Measurements from ENCODE around the gene CCR5AS.
A peak's percentile ranks its signal among the peaks of the same experiment; 100 is the strongest.

The CCR5AS gene

DNA sequence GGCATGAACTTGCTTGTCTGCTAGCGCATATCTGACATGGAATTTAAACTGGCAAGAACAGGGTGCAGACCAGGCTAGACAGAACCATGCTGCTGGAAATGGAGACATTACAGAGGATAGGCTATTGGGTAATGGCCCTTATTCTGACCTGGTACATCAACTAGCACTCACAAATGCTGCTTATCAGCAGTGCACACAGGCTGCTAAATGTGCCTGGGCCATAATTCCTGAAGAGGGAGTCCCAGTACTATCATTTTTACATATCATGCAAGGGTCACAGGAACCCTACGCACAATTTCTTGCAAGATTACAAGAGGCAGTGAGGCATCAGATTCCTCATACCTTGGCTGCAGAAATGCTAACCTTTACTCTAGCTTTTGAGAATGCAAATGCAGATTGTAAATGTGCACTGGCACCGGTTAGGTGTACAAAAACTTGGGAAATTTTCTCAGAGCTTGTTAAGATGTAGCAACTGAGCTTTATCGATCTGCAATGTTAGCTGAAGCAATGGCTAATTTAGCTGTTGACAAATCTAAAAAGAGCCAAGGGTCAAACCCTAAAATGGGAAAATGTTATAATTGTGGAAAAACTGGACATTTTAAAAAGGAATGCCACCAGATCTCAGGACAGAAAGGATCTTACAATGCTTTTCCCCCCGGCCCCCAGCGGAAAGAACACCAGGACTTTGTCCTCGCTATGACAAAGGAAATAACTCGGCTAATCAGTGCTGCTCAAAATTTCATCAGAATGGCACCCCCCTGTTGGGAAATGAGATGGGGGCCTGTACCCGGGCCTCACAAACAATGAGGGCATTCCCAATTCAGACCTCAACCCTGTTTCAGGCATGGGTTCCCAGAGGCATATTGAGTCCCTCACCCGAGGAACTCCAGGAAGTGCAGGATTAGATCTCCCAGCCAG, 21.3 kb upstream of the CCR5AS start:
- Histone ChIP-seq H4K5ac (ENCODE audit: insufficient read length, low read depth, low read length) (no peak overlapping the region), H4K91ac (ENCODE audit: insufficient read length, low read depth, low read length) (no peak overlapping the region)

More for the DNA sequence above, 21.3 kb upstream of the CCR5AS start:
- Histone ChIP-seq H4K8ac (replicated peaks; ENCODE audit: insufficient read length, low read depth, low read length) (no peak overlapping the region), H2BK120ac (ENCODE audit: low read depth, low read length, poor library complexity, severe bottlenecking) (no peak overlapping the region), H3K79me1 (ENCODE audit: insufficient read depth, low read depth, low read length, poor library complexity, severe bottlenecking) (no peaks in the 10 kb centered on the region), H3K4me1 (ENCODE audit: insufficient read depth, low read length) (no peaks in the 10 kb centered on the region; the same call in 1 of the 2 replicates), H3K79me2 (ENCODE audit: insufficient read depth, low read length) (no peaks in the 10 kb centered on the region), H3K56ac (ENCODE audit: insufficient read length, low read depth, low read length) (no peak overlapping the region), H3K4ac (ENCODE audit: low read depth, low read length) (no peak overlapping the region), H2BK15ac (ENCODE audit: low read depth, low read length) (no peak overlapping the region), H3K27me3 (ENCODE audit: insufficient read depth, low read length) (no peaks in the 10 kb centered on the region), H3T11ph (ENCODE audit: low read length) (no peak overlapping the region), H3K9me3 (ENCODE audit: control insufficient read depth, low read depth, low read length) (no peaks in the 10 kb centered on the region), H3K4me2 (ENCODE audit: insufficient read depth, insufficient read length, low read length) (no peak overlapping the region), H2AFZ (ENCODE audit: low read length) (no peak overlapping the region), H3K23ac (ENCODE audit: insufficient read length, low read depth, low read length) (no peak overlapping the region), H2AK5ac (ENCODE audit: insufficient read length, low read length) (no peak overlapping the region), H4K20me1 (ENCODE audit: control insufficient read depth, insufficient read depth, insufficient read length) (no peaks in the 10 kb centered on the region), H3K14ac (ENCODE audit: insufficient read depth, low read length) (no peak overlapping the region), H3K9ac (ENCODE audit: extremely low read depth, insufficient read length, low read length) (no peak overlapping the region), H2BK20ac (ENCODE audit: low read depth, low read length, poor library complexity, severe bottlenecking) (no peak overlapping the region), H3K27ac (ENCODE audit: insufficient read length, low read depth, low read length) (no peak overlapping the region), H3K23me2 (ENCODE audit: insufficient read length, low read depth, low read length, poor library complexity, severe bottlenecking) (no peaks in the 10 kb centered on the region), H3K18ac (ENCODE audit: insufficient read length, low read depth, low read length) (no peak overlapping the region), H2BK12ac (ENCODE audit: insufficient read length, low read depth, low read length) (no peak overlapping the region), H2BK5ac (ENCODE audit: insufficient read length, low read length) (no peak overlapping the region)
- Mint-ChIP-seq H3K27me3 (ENCODE audit: low read depth) (no peaks in the 10 kb centered on the region; the same call in 1 of the 2 replicates), H3K36me3 (ENCODE audit: insufficient read depth in 1 of 3, low read depth in 3 of 3) (peaks cover 4 to 12% (median 6%) of the 10 kb centered on the region in 3 experiments; a peak in 5 of 7 replicates), H3K27ac (peak overlapping the region in 1 of 3 experiments; percentile 46; a peak in 1 of 7 replicates), H3K9me3 (peaks cover 15 to 22% of the 10 kb centered on the region in 2 experiments), H3K4me3 (no peak overlapping the region), H3K4me1 (peaks cover 13% of the 10 kb centered on the region in 2 experiments; a peak in 2 of 4 replicates)
- no CpG with 5 or more reads among the region's 10 CpGs for WGBS (ENCODE audit: extremely low coverage, insufficient read length, low lambda C conversion rate)
- no peak for DNase-seq
- TF ChIP-seq CTCF (conservative IDR thresholded peaks at IDR 0.05): no peak
